GM12801 (cell line): ENCODE measurements around the gene ST7.

Source experiments
- TF ChIP-seq, protein P1 (sequence below): IDR thresholded peaks from one replicate; pipeline ENCODE4 v1.5.1; 2011; ENCODE audit warnings: control low read depth; ENCODE audit not compliant: insufficient read length; ENCODE audit errors: extremely low read depth

Gene ST7

DNA sequence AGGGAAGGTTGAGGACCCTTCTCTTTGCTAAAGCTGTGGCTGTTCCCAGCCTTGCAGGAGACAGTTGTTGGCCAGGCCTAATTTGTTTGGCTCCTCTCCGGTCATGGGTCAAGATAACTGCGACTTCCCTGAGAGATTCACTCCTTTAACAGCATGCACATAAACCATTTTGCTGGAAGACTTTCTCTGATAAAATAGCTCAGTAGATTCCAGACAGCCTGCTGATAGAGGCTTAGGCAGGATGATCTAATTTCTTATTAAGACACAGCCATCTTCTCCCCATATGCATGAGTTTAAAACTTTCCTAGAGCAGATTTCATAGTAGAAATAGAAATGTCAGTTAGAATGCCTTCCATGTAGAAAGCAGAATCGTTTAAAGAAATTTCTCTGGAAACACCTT is 187.6 kb downstream of the ST7 start:
- TF ChIP-seq, protein P1, sequence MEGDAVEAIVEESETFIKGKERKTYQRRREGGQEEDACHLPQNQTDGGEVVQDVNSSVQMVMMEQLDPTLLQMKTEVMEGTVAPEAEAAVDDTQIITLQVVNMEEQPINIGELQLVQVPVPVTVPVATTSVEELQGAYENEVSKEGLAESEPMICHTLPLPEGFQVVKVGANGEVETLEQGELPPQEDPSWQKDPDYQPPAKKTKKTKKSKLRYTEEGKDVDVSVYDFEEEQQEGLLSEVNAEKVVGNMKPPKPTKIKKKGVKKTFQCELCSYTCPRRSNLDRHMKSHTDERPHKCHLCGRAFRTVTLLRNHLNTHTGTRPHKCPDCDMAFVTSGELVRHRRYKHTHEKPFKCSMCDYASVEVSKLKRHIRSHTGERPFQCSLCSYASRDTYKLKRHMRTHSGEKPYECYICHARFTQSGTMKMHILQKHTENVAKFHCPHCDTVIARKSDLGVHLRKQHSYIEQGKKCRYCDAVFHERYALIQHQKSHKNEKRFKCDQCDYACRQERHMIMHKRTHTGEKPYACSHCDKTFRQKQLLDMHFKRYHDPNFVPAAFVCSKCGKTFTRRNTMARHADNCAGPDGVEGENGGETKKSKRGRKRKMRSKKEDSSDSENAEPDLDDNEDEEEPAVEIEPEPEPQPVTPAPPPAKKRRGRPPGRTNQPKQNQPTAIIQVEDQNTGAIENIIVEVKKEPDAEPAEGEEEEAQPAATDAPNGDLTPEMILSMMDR, result no peak

DNA sequence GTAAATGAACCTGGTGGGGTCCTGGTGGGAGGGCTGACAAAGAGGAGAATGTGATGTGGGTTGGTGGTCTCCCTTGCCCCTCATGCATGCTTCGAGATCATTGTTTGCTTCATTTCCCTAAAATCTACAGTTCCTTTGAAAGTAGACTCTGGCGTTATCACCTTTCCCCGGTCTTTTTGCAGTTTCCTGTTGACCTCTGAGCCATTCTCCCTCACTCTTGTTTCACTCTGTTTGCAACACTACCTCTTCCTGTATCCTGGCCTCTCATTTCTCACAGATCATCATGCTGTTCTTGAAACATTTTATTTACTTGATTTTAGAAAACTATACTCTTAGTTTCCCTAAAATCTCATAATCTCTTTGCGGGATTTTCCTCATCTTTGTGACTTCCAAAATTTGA is 189.8 kb downstream of the ST7 start:
- TF ChIP-seq, protein P1, result no peak

DNA sequence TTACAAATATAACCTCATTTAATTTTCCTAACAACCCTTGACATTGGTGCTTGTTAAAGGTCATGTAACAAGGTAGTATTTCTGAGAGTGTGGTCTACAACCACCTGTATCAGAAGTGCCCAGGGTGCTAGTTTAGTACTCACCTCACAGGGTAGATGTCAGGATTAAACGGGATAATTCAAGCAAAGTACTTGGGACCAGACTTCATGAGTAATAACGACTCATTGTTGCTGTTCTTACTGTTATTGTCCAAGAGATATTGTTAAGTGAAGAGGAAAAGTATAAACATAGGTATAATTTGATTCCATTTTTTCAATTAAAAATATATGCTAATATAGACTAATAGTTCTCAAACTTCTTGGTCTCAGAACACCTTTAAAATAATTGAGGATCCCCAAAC is 190.3 kb downstream of the ST7 start:
- TF ChIP-seq, protein P1, result no peak

- TF ChIP-seq, protein P1, result no peak
Measured at GRCh38 chr7:117145333-117145732, 192.0 kb downstream of the ST7 start.

- TF ChIP-seq, protein P1, result no peak
Measured at GRCh38 chr7:117146059-117146458, 192.8 kb downstream of the ST7 start.

DNA sequence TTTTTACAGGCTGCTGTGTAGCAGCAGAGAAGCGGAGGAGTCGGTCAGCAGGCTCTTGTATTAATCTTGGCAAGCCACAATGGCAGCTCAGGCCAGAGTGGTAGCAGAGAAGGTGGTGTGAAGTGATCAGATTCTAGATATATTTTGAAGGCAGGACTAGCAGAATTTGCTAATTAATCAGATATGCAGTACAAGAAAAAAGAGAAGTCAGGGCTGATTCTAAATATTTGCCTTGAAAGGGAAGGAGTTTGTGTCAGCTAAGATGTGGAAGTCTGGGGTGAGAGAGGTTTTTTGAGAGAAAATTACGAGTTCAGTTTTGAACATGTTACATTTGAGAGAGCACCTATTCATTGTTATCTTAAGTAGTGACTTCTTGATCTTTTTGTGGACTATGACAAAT is 193.2 kb downstream of the ST7 start:
- TF ChIP-seq, protein P1, result no peak

DNA sequence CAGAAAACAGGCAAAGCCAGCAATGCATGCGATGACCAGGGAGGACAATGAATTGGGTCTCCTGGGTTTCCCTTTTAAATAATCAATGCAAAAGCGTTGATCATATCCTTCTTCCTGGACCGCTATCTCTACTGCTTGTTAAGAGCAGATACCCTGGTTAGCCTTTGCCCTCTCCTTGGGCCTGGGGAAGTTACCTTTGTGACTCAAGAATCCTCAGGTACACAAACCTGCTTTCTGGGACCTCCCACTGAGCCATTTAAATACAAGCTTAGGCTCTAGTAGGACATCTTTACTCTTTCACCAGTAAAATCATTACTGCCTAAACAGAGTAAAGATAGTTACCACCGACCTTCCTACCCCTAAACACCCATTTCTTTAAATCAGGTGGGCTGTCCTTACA is 195.7 kb downstream of the ST7 start:
- TF ChIP-seq, protein P1, result no peak

GRCh38 chr7:117149692-117150091 is 196.4 kb downstream of the ST7 start:
- TF ChIP-seq, protein P1, result no peak
